ENCODE measurements around the gene DIRAS2.

- TF ChIP-seq CTCF (conservative IDR thresholded peaks at IDR 0.05; ENCODE audit: low read length), result no peak
- no peak for TF ChIP-seq EZH2phosphoT487 (IDR thresholded peaks at IDR 0.05; ENCODE audit: borderline replicate concordance, low read depth, low read length)
Observed at GRCh38 chr9:90651246-90651645, 8.6 kb upstream of the DIRAS2 start.

All from OCI-LY7 (cell line).